GM11168 (cell line): ENCODE results near the gene HOXB6.

Experiments used
- in situ Hi-C: fragments of 300-500 bp; cut with MboI; formaldehyde crosslinking; loops from one replicate; pipeline ENCODE4 v1.12.0; 2022; ENCODE audit warnings: low sequenced_read_pairs; ENCODE audit not compliant: unreplicated experiment

HOXB6 gene

DNA sequence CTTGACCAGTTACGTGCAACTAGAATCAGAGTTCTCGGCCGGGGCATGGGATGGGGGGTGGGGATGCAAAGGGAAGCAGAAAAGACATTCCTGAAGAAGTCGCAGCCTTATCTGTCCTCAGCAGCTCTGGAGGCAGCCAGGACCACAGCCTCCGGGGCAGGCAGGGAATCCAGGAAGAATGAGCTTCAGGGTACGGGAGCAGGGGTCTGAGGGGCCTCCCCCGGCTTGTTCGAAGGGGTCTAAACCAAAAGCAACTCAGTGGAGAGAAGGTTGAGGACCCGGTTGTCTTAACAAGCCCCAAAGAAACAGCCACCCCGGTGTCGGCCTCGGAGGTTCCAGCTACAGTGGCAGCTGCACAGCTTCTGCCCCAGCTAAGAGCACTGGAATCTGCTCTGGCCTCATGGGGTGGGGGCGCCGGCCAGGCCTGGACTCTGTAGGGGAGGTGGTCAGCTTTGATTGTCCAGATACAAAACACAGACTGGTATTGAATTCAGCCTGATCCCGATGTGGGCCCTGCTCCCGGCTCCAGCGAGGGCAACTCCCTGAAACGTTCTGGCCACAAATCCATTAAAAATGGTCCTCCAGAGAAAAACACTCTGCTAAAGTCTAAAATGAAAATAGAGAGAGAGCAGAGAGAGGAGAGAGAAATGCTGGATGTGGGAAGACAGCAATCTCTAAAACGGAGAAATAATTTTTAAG, 34.3 kb downstream of the HOXB6 start:
- in situ Hi-C loops: no loop called here

DNA sequence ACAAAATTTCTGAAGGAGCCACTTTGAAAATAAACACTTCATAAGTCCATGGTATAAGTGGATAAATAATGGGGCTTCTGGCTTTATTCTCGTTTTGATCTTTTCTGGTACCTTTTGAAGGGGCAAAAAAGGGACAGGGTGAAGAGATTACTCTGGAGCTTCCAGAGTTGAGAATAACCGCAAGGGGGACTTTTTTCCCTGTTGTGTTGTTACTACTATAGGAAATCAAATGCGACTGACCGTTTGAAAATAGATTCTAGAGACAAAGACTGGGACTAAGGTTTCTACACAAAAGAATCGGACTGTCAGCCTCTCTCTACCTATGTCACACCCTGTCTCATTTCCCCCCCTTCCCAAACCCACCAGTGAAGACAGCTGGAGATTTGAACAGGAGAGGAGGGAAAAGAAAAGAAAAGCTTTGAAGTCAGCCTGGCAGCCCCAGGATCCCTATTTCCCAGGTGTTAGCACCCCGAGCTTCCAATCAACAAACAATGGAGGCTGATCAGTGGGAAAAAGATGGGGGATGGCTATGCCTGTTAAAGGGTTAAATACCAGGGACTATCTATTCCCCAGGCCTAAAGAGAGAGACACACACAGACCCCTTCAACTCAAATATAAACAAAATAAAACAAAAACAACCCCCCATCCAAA, 35.0 kb downstream of the HOXB6 start:
- in situ Hi-C loops: no loop called here

- in situ Hi-C loops: no loop called here
Observed at GRCh38 chr17:48569240-48569582, 35.6 kb downstream of the HOXB6 start.

GRCh38 chr17:48568499-48569239, 36.1 kb downstream of the HOXB6 start:
- in situ Hi-C loops: no loop called here

DNA sequence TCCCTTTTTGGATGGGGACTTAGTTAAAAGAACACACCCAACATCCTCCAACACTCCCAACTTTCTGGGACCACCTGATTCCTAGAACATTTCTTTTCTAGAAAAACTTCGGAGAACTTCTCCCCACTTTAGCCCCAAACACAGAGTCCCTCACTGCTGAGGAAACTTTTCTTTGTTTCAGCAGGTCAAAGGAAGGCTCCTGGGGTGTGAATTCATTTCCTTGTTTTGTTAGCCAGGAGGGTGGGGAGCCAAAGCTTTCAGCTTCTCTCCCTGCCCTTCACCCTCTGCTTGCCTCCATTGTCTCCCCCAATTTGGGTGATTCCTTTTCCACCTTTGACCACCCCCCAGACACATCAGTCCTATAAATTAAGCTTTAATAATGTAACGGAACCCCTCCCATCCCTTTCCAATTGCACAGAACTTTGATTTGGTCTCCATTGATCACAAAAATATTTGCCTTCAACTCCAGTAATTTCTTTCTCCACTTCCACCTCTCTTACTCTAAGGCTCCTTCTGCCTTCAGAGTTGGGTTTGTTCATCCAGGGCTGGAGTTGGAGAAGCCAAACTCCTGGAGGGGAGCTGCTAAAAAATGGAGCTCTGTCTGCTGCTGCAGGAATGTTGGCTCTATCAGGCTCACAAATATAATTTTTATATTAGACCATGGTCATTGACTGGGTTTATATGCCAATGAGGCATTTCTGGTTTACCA, 37.0 kb downstream of the HOXB6 start:
- in situ Hi-C loops: no loop called here

GRCh38 chr17:48567209-48567608, 37.6 kb downstream of the HOXB6 start:
- in situ Hi-C loops: no loop called here

DNA sequence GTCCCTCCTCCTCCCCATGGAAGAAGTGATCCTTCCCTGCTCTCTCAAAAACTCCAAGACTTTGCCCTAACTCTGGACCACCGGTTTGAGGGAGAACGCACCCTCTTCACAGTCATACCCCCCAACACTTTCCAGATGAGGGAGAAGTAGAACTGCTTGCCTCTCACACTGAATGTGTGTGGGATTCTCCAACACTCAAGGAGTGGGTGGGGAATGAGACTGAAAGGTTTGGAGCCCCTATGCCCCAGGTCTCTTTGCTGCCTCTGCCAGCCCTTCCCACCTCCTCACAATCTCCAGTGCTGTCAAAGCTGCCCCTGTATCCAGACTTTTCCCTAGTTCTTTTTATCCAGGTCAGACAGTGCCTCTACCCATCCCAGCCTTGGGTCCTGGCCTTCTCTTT, 38.1 kb downstream of the HOXB6 start:
- in situ Hi-C loops: no loop called here

GRCh38 chr17:48565925-48566710, 38.7 kb downstream of the HOXB6 start:
- in situ Hi-C loops: no loop called here

GRCh38 chr17:48565022-48565554, 39.7 kb downstream of the HOXB6 start:
- in situ Hi-C loops: no loop called here

DNA sequence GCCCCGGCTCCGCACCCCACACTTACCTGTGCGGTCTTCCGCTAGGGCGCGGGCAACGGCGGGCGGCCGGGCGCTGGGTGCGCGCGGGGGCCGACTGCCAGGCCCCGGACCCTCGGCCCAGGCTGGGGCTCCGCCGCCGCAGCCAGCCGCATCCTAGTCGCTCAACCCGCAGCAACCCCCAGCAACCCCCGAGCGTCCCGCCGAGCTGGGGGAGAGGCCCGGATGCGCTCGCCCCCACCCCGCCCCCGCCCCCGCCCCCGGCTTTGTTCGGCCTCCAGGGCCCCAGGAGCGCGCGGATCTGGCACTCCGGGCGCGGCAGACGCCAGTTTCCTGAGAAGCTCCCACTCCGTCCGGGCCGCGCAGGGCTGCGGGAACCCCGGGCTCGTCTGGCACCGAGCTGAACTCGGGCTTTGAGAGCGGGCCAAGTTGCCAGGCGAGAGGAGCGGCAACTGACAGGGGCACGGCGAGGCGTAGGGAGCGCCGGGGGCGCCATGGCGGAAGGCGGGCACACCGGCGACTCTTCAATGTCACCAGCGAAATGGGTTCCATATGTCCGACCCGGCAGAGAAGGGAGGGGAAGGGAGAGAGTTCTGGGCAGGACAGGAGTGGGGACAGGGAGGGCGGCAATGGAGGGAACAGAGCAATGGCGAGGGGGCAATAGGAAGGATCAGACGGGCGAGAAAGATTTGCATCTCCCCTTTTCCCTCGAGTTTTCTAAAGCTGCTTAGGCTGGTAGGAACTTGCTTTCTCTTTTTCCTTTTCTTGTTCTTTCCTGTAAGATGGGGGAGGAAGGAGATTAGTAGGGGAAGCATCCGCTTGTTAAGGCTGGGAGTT, 40.4 kb downstream of the HOXB6 start:
- in situ Hi-C loops: no loop called here

DNA sequence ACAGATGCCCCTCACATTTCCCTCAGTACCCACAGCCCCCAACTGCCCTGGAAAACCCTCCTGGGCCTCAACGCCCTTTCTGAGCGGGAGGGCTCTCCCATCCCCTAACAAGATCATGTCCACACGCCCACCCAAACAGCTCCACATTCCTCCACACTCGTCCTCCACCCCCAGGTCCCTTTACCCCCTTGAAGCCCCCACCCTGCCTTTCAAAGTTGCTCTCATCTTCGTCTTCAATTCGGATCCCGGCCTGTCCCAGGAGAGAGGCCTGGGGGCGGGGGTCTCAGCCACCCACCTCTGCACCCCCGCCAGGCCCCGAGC, 41.0 kb downstream of the HOXB6 start:
- in situ Hi-C loops: no loop called here

- in situ Hi-C loops: no loop called here
Observed at GRCh38 chr17:48563385-48563838, 41.4 kb downstream of the HOXB6 start.

- in situ Hi-C loops: no loop called here
Observed at GRCh38 chr17:48562934-48563333, 41.9 kb downstream of the HOXB6 start.

- in situ Hi-C loops: no loop called here
Observed at GRCh38 chr17:48561884-48562810, 42.6 kb downstream of the HOXB6 start.

GRCh38 chr17:48559840-48560817, 44.7 kb downstream of the HOXB6 start:
- in situ Hi-C loops: no loop called here

- in situ Hi-C loops: no loop called here
Observed at GRCh38 chr17:48559122-48559839, 45.5 kb downstream of the HOXB6 start.

DNA sequence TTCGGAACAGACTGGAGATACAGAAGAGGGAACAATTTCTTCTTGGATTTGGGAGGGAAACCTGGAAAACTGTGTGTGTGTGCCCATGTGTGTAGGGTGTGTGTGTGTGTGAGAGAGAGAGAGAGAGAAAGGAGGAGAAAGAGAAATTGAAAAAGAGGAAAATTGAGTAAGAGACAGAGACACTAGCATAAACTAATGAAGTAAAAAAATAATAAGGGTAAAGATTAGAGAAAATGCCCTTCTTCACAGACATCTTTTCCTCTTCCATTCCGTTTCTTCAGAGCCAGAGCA, 46.0 kb downstream of the HOXB6 start:
- in situ Hi-C loops: no loop called here
